Measurements from ENCODE around the gene TLR9.
"Not testable (repeated sequence)": the region's sequence is repeated elsewhere in the genome, so short reads cannot be mapped to it uniquely, and the experiment has no call there.

TLR9 gene, protein sequence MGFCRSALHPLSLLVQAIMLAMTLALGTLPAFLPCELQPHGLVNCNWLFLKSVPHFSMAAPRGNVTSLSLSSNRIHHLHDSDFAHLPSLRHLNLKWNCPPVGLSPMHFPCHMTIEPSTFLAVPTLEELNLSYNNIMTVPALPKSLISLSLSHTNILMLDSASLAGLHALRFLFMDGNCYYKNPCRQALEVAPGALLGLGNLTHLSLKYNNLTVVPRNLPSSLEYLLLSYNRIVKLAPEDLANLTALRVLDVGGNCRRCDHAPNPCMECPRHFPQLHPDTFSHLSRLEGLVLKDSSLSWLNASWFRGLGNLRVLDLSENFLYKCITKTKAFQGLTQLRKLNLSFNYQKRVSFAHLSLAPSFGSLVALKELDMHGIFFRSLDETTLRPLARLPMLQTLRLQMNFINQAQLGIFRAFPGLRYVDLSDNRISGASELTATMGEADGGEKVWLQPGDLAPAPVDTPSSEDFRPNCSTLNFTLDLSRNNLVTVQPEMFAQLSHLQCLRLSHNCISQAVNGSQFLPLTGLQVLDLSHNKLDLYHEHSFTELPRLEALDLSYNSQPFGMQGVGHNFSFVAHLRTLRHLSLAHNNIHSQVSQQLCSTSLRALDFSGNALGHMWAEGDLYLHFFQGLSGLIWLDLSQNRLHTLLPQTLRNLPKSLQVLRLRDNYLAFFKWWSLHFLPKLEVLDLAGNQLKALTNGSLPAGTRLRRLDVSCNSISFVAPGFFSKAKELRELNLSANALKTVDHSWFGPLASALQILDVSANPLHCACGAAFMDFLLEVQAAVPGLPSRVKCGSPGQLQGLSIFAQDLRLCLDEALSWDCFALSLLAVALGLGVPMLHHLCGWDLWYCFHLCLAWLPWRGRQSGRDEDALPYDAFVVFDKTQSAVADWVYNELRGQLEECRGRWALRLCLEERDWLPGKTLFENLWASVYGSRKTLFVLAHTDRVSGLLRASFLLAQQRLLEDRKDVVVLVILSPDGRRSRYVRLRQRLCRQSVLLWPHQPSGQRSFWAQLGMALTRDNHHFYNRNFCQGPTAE

DNA sequence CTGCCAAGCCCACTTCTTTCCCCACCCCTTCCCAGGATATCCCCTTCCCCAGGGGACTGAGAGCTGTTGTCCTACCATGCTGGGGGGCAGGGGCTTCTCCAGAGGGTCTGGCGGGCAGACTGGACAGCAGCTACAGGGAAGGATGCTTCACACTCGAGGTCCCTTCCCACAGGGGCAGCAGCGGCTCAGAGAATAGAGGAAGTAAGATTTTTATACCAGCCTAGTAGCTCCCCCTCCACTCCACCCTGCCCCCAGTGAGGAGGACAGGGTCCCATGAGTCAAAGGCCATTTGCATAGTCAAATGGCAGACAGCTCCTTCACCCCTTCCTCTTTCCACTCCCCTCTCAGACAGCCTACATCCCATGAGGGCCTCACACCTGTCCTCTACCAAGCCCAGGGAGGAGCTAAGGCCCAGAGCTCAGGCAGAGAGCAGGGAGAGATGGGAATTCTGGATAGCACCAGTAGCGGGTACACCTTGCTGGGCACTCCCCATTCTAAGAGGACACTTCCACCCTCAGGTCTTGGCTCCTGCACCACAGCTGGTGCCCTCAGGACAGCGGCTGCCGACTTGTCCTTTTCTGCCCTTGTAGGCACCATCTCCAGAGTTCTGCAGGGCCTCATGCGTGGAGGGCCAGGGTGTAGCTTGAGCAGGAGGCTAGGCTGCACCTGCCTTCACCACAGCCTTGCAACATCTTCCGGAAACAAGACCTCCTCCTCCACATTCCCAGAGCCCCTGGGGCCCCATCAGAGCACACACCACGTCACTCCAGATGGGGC lies at the start of gene TLR9:
TSS of gene TLR9 (minus strand) at position 194 of the 777 bp plus-strand sequence. CDS start at position 78, 116 bp downstream.
- DNase-seq (ENCODE audit: low spot score): peak; percentile 92

DNA sequence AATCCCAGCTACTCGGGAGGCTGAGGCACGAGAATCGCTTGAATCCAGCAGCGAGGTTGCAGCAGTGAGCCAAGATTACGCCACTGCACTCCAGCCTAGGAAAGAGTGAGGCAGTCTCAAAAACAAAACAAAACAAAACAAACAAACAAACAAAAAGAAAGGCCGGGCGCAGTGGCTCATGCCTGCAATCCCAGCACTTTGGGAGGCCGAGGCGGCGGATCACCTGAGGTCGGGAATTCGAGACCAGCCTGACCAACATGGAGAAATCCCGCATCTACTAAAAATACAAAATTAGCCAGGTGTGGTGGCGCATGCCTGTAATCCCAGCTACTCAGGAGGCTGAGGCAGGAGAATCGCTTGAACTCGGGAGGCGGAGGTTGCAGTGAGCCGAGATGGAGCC lies 49.3 kb upstream of the TLR9 start:
- DNase-seq (ENCODE audit: low spot score): not testable (repeated sequence)

DNA sequence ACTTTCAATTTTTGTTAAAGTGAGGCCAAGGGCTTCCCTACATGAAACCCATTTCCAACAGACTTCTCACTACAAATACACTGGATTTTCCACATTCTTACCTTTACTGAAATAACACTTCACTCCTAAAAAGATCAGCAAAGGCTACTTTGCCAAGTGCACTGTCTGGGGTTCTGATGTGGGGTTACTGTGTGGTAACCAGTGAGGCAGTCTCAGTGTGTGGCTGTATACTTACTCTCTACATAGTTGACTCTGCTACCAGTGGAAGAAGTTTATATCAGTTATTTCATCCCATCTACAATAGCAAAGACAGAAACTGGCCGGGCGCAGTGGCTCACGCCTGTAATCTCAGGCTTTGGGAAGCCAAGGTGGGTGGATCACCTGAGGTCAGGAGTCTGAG lies 47.4 kb upstream of the TLR9 start:
- no peak for DNase-seq (ENCODE audit: low spot score)

DNA sequence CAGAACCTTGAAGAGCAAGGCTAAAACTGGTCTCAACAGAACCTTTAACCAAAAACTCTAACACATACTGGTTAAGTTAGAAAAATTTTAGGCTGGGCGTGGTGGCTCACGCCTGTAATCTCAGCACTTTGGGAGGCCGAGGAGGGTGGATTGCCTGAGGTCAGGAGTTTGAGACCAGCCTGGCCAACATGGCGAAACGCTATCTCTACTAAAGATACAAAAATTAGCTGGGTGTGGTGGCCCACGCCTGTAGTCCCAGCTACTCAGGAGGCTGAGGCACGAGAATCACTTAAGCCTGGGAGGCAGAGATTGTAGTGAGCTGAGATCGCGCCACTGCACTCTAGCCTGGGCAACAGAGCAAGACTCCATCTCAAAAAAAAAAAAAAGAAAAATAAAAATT lies 46.7 kb upstream of the TLR9 start:
- DNase-seq (ENCODE audit: low spot score): not testable (repeated sequence)

DNA sequence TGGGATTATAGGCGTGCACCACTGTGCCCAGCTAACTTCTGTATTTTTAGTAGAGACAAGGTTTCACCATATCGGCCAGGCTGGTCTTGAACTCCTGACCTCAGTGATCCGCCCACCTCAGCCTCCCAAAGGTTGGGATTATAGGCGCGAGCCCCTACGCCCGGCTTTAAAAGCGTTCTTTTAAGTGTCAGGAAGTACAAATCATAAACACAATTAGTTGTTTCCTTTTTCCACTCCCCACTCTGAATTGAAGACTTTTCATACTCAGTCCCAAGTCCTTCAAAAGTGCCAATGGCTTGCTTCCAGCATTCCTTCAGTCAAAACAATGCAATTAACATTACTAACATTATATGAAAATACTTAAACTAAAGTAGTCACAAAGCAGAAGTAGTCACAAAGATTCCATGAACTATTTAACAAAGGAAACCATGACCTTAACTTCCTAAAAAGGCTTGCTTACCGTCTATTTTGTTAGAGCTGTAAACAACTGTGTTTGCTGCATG lies 44.9 kb upstream of the TLR9 start:
- no peak for DNase-seq (ENCODE audit: low spot score)

DNA sequence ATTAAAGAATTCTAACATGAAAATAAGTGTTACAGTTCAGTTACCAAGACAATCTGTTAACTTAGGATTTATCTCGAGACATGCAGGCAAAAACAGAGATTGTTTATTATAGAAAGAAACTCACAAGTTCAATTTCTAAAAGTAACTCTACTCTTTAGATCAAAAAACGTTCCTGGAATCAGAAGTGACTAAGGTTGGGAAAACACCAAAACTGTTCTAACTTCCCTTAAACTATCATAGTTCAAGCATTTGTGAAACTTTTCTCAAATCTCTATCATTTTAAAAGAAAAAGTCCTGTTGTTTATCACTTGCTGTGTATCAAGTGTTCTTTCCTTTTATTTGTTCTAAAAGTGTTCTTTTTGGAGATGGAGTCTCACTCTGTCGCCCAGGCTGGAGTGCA lies 44.3 kb upstream of the TLR9 start:
- no peak for DNase-seq (ENCODE audit: low spot score)

DNA sequence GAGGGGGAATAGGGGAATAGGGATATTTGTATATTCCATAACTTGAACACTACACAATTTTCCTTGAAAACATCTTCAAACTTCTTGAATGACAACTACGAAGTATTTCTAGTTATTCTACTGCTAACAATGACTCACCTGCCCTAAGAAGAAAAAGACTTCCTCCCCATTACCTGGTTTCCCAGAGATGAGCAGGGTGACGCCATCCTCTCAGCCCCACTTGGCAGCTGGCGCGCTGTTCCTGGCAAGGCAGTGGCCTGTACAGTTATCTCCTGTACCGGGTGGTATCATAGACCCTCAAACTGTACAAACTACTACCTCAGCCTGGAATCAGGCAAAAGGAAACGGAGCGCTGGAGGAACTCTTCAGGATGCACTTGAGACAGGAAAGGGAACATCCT lies 42.6 kb upstream of the TLR9 start:
- no peak for DNase-seq (ENCODE audit: low spot score)

DNA sequence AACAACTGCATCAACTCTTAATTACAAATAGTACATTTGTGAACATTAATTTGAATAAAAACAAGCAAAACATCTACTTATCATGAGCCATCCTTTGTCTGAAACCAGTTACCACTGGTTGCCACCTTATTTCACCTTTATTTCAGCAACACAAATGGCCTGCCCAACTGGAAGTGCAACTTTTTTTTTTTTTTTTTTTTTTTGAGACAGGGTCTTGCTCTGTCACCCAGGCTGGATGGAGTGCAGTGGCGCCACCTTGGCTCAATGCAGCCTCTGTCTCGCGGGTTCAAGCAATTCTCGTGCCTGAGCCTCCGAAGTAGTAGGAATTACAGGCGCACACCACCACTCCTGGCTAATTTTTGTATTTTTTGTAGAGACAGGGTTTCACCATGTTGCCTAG lies 39.9 kb upstream of the TLR9 start:
- DNase-seq (ENCODE audit: low spot score): no peak

DNA sequence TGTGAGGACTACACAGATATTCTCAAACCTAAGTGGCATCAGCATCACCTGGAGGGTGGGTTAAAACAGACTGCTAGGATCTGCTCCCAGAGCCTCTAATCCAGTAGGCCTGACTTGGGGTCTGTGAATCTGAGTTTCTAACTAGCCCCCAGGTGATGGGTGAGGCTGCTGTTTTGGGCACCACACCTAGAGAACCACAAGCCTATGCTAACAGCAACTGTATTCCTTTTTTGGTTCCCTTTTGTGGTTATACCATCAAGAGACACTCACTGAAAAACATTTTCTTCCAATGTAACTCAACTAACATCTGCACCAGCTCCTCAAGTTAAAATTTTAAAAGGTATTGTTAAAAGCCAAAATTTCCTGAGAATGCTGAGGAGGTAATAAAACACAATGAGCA lies 37.0 kb upstream of the TLR9 start:
- no peak for DNase-seq (ENCODE audit: low spot score)

DNA sequence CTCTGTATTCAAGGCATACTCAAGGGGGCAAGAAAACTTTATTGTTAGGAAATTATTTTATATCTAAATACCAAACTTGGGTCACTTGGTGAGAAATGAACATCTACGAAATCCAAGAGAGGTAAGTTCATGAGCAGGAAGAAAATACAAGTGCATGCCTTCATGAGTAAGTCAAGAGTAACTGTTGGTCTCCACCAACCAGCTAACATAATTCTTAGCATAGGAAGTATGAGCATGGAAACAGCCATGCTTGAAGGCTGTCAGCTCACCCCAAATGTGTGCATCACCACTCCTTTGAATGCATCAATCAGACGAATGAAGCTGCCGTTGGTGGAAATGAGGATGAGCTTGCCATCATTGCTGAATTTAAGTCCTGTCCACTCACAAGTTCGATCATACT lies 34.0 kb upstream of the TLR9 start:
- DNase-seq (ENCODE audit: low spot score): no peak

DNA sequence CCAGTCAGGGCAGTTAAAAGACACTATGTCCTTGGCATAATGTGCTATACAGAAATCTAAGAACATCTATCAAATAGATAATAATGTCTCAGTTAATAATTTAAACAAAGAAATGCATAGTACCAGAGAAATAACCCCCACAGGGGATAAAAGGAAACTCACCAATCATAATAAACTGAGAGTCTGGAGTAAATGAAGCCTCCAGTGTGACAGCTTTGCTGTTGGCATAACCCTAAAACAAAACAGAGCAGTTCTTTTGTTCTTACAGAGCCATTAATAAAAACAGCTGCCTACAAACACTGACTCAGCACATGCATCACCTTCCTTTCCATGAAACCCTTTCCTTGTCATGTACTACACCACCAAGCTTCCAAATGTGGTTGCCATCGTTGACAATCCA lies 33.6 kb upstream of the TLR9 start:
- DNase-seq (ENCODE audit: low spot score): no peak

DNA sequence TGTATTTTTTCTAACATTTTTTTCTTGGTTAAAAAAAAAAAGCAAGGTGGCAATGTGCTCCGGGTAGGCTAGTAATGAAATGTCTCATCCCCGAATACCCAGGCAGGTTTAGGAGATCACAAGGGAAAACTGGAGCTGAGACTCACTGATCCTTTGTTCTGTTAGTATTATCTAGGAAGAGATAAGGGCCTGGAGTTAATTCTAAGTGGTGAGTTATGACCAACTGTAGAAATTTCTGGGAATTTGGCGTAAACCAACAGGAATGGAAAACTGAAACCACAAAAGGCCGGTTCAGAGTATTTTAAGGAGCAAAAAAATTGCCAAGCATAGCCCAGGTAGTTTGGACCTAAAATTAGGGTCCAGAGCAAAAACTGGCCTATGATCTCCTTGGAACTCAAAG lies 32.5 kb upstream of the TLR9 start:
- no peak for DNase-seq (ENCODE audit: low spot score)

DNA sequence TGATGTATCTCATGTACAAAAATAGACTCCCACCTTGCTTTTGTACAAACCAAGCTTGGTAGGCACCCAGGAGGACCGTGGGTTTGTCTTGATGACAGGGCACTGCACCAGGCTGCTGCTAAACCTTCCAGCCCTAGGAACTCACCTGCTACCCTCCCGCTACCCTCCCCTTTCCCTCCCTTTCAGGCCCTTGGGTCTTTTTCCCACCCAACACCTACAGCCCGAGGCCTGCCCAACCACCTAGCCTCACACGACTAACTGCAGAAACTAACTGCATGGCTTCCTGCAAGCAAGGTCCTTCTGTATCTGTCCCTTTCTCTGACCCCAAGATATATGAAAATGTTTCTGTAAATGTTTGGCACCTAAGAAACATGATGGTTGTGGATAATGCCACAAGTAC lies 31.2 kb upstream of the TLR9 start:
- no peak for DNase-seq (ENCODE audit: low spot score)

DNA sequence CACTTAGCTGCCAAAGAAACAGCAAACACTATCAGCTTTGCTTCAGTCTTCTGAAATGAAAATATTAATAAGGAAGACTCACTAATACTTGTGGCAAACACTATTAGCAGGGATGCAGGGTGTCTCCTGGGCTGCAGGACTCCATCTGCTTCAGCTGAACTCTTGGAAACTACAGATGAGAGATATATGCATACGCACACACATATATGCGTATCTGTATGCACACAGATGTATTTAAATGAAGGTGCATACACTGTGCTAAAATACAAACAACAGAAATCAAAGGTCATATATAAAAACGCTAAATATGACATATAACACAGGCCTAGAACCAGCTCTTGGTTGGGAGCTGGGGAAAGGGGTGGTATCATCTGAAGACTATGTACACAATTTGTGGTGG lies 30.7 kb upstream of the TLR9 start:
- no peak for DNase-seq (ENCODE audit: low spot score)

DNA sequence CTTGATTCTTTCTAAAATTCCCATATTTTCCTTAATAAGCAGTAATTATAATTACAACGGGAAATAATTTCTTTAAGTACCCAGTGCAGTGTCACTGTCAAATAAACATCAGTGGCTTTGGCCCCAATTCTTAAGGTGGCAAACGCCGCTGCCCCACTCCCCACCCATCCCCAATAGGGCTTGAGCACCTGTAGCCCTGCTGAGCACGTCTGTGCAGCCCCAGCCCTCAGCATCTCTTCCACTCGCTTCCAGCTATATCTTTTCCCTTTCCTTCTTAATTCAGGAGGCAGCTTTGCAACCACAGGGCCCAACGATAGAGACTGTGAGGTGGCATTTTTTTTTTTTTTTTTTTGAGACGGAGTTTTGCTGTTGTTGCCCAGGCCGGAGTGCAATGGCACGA lies 29.2 kb upstream of the TLR9 start:
- no peak for DNase-seq (ENCODE audit: low spot score)

DNA sequence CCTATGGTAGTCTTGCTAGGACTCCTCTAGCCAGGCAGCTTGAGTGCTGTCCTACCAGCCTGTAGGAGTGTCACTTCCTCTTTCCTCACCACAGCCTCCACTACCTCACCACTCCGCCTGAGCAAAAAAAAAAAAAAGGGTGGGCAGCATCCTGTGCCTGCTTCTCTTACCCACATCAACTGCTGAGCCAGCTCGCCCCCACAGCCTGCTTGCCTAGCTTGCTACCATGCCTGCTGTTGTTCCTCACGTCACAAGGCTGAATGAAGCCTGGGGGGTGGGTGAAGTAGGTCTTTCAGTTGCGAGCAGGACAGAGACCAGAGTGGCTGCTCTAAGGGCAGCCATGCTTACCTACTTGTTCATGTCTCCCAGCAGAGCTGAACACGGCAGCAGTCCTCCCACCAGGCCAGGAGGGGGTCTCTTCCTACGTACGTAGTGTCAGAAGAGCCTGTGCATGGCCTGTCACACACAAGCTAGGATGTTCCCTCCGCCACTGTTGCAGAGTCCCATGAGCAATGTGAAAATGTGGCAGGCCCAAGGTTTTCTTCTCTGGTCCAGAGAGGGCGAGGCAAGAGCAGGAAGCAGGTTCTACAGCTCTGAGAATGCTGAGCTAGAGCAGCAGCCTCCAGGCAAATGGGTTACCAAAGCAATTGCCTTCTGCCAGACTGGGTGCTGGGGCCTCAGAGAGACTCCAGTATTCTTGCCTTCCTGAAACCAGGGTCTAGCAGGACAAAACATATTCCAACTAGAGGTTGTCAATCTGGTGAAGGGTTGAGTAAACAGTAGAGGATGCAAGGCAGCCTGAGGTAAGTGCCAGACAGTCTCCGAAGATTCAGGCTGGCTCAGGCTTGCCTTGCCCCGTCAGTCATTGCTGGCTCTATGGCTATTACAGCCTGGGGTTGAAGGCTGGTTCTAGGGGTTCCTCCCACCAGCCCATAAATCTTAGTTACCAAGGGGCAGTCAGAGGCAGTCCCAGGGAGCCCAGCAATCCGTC lies 28.2 kb upstream of the TLR9 start:
- DNase-seq (ENCODE audit: low spot score): peak; percentile 82

DNA sequence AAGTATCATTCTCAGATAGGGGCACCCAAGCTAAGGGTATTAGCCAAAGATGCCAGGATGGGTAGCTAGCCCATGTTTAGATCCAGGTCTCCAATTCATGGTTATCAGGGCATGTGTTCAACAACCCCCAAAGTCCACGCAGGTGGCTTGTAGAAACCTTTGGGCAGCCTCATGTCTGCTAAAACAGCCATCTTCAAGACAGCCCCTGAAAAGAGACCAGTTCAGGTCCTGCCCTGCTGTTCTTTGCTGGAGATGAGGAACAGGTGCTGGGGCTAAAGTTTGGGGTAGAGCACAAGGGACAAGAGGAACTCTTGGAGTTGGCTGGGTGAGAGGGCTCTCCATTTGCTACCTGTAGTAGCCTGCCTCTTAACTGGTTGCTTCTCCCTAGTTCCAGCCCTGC lies 24.7 kb upstream of the TLR9 start:
- no peak for DNase-seq (ENCODE audit: low spot score)

DNA sequence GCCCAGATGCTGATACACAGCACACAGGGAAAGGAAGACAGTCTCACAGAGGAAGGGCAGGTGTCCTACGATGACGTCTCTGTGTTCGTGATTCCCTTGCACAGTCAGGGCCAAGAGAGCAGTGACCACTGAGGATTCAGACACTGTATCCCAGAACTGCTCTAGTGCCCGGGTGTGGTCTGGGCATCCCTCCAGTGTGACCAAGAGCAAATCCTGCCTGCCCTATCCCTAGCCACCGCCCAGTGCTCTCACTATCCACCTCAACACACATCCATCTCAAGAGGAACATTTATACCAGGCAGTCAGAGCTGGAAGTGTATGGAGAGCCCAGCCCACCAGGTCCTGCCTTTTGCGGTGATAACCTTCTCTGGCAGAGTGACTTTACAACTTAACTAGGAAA lies 24.2 kb upstream of the TLR9 start:
- DNase-seq (ENCODE audit: low spot score): no peak

DNA sequence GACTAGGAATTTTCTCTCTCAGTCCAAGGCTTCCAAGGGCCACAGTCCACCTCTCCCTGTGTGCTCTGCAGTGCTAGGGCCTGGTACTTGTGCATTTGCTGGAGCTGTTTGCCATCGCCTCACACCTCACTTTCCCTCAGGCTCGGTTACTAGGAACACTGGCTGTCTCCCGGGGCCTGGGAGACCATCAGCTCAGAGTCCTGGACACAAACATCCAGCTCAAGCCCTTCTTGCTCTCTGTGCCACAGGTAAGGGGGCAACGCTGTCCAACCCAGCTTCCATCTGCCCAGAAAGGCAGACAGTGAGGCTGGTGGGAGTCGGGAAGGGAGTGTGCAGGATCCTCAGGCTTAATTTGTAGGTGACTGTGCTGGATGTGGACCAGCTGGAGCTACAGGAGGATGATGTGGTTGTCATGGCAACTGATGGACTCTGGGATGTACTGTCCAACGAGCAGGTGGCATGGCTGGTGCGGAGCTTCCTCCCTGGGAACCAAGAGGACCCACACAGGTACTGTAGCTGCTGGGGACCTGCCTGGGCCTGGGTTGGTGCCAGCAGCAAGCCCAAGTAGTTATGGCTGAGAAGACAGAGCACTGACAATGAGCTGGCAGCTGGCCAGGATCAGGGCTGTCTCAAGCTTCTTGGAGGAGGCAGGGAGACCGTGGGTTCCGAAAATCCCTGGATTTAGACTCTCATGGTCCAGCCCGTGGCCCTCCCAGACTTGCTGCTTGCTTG lies 23.5 kb upstream of the TLR9 start:
- DNase-seq (ENCODE audit: low spot score): no peak

DNA sequence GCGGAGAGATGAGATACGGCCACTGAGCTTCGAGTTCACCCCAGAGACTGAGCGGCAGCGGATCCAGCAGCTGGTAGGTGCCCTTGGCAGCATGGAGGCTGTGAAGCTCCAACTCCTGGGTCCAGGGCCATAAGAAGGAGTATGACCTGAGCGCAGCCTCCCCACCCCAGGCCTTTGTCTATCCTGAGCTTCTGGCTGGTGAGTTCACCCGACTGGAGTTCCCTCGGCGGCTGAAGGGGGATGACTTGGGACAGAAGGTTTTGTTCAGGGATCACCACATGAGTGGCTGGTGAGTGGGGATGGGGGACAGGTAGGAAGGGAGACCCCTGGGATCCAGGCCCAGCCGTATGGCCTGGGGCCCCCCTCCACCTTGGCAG lies 22.7 kb upstream of the TLR9 start:
- no peak for DNase-seq (ENCODE audit: low spot score)

Measured in NAMALWA (cell line).